Measurements from ENCODE around the gene SLC1A4.
"Not testable (repeated sequence)": the region's sequence is repeated elsewhere in the genome, so short reads cannot be mapped to it uniquely, and the experiment has no call there.

Gene SLC1A4

GRCh38 chr2:64989126-64989981 lies at the start of gene SLC1A4:
SLC1A4 (plus strand) TSS chr2:64989399; CDS start chr2:64989644, 245 bp downstream.
- DNase-seq: peak; percentile 81

GRCh38 chr2:64941143-64941542 lies 48.1 kb upstream of the SLC1A4 start:
- no peak for DNase-seq

- DNase-seq: no peak
Observed at GRCh38 chr2:64941801-64942200, 47.4 kb upstream of the SLC1A4 start.

GRCh38 chr2:64942693-64943092 lies 46.5 kb upstream of the SLC1A4 start:
- DNase-seq: no peak

- DNase-seq: no peak
Observed at GRCh38 chr2:64943387-64944150, 45.6 kb upstream of the SLC1A4 start.

- no peak for DNase-seq
Observed at GRCh38 chr2:64944484-64944883, 44.7 kb upstream of the SLC1A4 start.

- DNase-seq: no peak
Observed at GRCh38 chr2:64945973-64946768, 43.0 kb upstream of the SLC1A4 start.

GRCh38 chr2:64946769-64947247 lies 42.4 kb upstream of the SLC1A4 start:
- DNase-seq: no peak

GRCh38 chr2:64947885-64948284 lies 41.3 kb upstream of the SLC1A4 start:
- DNase-seq: no peak

- DNase-seq: no peak
Observed at GRCh38 chr2:64950226-64951160, 38.7 kb upstream of the SLC1A4 start.

GRCh38 chr2:64951306-64951953 lies 37.8 kb upstream of the SLC1A4 start:
- no peak for DNase-seq

- DNase-seq: no peak
Observed at GRCh38 chr2:64952096-64952495, 37.1 kb upstream of the SLC1A4 start.

- peak; percentile 93 for DNase-seq
Observed at GRCh38 chr2:64952511-64953482, 36.4 kb upstream of the SLC1A4 start.

GRCh38 chr2:64955467-64955866 lies 33.7 kb upstream of the SLC1A4 start:
- no peak for DNase-seq

- no peak for DNase-seq
Observed at GRCh38 chr2:64957109-64957903, 31.9 kb upstream of the SLC1A4 start.

GRCh38 chr2:64958556-64958955 lies 30.6 kb upstream of the SLC1A4 start:
- no peak for DNase-seq

- no peak for DNase-seq
Observed at GRCh38 chr2:64960819-64961218, 28.4 kb upstream of the SLC1A4 start.

- DNase-seq: not testable (repeated sequence)
Observed at GRCh38 chr2:64963138-64963537, 26.1 kb upstream of the SLC1A4 start.

- DNase-seq: no peak
Observed at GRCh38 chr2:64963719-64964118, 25.5 kb upstream of the SLC1A4 start.
